GM12892 (cell line): ENCODE measurements around the gene BRD9.
"Not testable (repeated sequence)": the region's sequence is repeated elsewhere in the genome, so short reads cannot be mapped to it uniquely, and the experiment has no call there.

Experiments used
- DNase-seq: peaks from one replicate; pipeline ENCODE4 v3.0.0; 2011; ENCODE audit not compliant: insufficient read length
- FAIRE-seq: peaks from 2 replicates; lab custom pipeline; 2011; peaks lifted over from hg19 to GRCh38; lab: Jason Lieb, UNC
- POLR2A ChIP-seq: IDR thresholded peaks from 2 replicates; pipeline ENCODE4 v1.6.1; 2011; ENCODE audit warnings: low read depth, low read length, control low read depth
- POLR2AphosphoS5 ChIP-seq: IDR thresholded peaks from 2 replicates; pipeline ENCODE4 v1.6.1; 2011; ENCODE audit warnings: low read depth, low read length, control low read depth
- TAF1 ChIP-seq: IDR thresholded peaks from 2 replicates; pipeline ENCODE4 v1.6.1; 2011; ENCODE audit warnings: low read depth, mild to moderate bottlenecking, control low read depth, low read length, borderline replicate concordance

Gene BRD9

DNA sequence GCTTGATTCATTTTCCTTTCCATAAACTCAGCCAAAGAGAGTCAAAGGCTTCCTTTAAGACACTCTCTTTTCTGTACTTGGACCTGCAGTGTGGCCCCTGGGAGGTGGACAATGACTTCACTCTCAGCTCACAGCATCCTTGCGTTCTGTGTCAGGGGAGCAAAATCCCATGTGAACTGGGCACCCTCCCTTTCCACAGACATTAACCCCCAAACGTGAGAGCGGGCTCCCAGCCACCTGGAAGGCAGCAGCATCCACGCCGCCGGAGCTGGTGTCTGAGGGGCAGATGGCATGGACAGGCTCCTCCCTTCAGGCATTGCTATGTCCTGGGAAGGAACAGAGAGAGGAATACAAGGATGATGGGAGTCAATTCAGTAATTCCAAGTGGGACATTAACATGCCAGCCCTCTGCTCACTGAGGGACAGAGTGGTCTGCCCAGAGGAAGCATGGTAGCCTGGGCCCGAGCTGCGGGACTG lies 39.6 kb upstream of the BRD9 start:
- no peak for TF ChIP-seq POLR2AphosphoS5
- FAIRE-seq: no peak
- DNase-seq: no peak

DNA sequence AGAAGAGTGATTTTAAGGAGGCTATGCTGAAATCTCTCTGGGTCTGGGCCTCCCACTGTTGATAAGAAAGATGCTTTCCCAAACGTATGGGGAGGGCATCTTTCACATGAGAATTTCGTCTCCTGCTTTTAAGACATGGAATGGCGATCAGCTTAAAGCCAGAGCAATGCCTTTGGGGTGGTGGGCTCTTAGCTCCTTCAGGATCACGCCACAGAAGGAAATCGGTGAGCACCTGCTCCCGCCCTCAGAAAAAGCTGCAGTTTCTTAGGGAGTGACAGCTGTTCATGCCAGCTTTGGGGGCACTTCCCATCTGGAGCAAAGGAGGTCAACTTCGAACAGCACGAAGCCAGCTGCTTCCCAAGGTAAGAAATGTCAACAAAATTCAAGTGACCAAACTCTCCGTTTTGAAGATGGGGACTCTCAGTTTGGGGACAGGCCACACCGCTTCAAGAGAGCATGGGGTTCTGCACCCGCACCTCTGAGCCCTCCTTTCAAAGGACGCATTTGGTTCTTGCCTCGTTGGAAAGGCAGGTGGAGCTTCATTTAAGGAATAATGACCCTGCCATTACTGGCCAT lies 39.1 kb upstream of the BRD9 start:
- TF ChIP-seq POLR2A (no peak), TAF1 (no peak), POLR2AphosphoS5 (no peak)
- no peak for FAIRE-seq

DNA sequence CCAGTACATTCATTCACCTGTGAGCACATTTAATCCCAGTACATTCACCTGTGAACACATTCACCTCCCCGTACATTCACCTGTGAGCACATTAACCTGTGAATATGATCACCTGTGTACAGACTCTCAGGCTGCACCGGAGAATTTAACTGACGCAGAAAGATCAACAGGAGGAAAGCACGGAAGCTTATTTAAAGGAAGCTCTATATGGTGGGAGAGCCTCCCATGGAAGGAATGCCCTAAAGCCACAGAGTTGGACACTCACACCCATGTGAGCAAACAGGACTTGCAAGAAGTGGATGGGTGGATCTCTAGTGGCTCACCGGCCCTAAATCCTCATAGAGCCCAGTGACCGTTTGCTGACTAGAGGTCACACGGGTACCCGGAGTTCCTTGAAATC lies 38.3 kb upstream of the BRD9 start:
- FAIRE-seq (no peak), DNase-seq (no peak)
- TF ChIP-seq POLR2A (no peak), POLR2AphosphoS5 (no peak)

More for the DNA sequence above, 39.1 kb upstream of the BRD9 start:
- no peak for DNase-seq

DNA sequence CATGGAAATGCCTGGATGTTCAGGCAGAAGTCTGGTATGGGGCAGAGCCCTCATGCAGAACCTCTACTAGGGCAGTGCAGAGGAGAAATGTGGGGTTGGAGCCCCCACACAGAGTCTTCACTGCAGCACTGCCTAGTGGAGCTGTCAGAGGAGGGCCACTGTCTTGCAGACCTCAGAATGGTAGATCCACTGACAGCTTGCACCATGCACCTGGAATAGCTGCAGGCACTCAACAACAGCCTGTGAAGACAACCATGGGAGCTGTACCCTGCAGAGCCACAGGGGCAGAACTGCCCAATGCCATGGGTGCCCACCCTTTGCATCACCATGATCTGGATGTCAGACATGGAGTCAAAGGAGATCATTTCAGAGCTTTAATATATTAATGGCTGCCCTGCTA lies 37.0 kb upstream of the BRD9 start:
- no peak for FAIRE-seq
- TF ChIP-seq TAF1: no peak
- no peak for TF ChIP-seq POLR2A
- TF ChIP-seq POLR2AphosphoS5: no peak
- no peak for DNase-seq

DNA sequence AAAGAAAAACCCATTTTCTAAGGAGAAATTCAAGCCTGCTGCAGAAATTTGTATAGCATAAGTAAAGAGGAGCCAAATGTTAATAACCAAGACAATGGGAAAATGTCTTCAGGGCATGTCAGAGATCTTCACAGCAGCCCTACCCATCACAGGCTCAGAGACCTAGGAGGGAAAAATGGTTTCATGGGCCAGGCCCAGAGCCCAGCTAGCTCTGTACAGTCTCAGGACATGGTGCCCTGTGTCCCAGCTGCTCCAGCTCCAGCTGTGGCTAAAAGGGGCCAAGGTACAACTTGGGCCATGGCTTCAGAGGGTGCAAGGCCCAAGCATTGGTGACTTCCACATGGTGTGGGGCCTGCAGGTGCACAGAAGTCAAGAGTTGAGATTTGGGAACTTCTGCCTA lies 36.6 kb upstream of the BRD9 start:
- not testable (repeated sequence) for DNase-seq, FAIRE-seq

DNA sequence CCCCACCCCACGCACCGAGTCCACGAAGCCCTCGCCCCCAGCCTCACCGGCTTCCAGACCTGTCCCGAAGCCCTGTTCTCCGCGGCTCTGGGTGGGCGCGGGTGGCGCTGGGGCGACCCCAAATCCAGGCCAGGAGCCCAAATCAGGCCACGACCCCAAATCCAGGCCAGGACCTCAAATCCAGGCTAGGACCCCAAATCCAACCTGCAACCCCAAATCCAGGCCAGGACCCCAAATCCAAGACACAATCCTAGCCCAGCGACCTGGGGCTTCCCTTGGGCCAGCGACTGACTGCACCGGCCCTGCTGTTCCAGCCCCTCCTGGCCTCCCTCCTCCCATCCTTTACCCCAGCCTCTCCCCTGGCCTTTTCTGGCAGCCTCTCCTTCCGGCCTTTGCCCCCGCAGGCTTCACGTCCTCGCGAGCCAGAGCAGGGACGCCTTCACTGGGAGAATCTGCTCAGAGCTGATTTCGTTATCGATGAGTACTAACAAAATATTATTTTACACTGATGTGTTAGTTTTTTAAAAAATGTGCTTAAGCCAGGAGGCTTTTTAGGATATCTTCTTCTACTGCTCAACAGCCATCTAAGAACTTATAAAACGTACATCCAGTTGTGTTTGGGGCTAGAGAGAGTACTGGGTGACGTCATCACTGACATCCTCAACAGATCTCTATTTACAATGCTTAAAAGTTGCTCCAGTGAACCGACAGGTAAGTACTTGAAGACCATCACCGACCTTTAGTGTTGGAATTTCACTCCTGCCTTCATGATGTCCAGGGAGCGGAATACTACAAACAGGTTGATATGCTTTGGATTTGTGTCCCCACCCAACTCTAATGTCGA lies 34.8 kb upstream of the BRD9 start:
- no peak for TF ChIP-seq TAF1
- TF ChIP-seq POLR2AphosphoS5: no peak
- TF ChIP-seq POLR2A: no peak
- FAIRE-seq: no peak
- DNase-seq: no peak

DNA sequence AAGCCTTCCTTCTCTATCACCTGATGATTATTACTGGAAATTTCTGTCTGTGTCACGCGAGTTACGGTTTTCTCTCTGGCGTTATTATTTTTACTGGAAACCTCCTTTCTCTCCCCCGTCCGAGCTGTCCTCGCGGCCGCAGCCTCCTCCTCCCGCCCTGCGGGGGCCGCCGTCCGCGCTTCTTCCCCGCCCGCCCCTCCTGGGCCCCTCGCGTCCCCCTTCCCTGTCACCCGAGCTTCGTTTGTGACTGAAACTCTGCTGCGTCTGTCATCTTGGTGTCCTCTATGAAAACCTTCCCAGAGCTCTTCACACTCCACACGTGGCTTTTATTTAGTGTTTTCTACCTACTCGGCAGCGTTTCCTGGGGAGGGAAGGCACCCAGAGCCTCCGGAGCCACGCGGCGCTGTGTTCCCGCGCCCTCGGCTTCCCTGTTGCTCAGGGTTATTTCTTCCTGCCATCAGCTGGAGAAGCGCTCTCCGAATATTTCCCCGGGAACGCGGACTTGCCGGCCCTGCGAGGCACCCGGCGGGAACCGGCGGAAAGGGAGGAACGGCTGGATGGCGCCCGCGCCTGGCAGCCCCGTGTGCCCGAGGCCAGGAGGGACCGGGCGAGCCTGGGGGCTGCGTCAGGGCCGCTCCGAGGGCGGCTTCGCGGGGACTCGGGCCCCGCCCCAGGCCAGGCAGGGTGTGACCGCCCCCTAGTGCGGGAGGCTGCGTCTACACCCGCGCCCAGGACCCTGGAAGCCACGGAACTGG lies 34.0 kb upstream of the BRD9 start:
- DNase-seq (peak; percentile 56), FAIRE-seq (no peak)
- TF ChIP-seq TAF1 (no peak), POLR2AphosphoS5 (no peak), POLR2A (no peak)

DNA sequence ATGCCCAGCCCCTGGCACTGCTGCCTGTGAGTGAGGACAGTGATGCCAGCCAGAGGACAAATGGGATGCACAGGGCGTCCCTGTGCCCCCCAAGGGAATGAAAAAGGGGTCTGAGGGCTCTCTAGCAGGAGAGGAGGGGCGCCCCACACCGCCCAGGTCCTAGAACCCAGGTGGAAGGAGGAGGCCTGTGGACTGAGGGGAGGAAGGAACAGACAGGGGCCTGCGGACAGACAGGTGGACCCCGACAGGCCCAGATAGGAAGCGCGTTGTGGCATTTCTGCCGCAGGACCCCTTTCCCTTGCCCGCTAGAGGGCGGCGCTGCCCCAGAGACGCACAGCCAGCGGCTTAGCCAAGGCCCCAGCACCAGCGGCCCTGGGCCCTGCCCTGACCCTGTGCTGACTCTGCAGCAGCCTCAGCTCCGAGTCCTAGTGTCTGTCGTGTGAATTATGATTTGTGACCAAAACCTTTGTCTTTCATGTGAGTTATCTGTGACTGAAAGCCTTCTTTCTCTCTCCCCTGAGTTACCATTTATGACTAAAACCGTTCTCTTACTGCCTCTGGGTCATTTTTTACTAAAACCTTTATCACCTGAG lies 30.8 kb upstream of the BRD9 start:
- FAIRE-seq (no peak), DNase-seq (peak; percentile 79)

DNA sequence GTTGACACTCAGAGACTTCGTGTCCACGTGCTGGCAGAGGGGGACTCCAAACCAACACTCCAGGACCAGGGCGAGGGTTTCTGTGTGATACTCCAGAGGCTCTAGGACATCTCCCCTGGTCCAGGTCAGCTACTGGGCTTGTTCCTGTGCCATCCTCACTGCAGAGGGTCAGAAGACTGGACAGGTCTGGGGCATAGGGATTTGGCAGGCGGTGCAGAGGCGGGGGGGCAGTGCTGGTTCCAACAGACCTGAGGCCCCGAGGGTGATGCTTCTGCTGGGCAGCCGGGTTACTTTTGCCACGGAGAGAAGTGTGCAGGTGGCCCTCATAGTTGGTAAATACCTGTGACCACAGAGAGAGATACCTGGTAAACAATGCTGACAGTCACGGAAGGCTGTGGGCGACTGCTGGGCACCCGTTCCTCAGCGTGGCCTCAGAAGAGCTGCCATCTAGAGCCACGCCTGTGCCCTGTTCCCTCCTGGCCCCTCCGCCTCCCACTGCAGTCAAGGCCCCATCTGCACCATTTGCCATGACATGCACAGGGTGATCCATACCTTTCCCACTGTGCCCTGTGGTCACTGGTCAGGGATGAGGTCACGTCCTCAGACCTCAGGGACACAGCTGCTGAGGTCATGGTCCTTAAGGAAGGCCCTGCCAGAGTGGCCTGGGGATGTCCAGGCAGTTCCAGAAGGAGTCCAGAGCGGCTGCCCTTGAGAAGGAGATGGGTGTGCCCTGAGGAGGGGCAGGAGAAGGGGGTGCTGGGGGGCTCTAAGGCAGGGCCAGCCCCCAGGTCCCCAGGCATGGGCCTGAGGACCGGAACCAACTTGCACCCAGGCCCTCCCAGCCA lies 30.1 kb upstream of the BRD9 start:
- DNase-seq (no peak), FAIRE-seq (no peak)
- no peak for TF ChIP-seq TAF1
- no peak for TF ChIP-seq POLR2AphosphoS5
- TF ChIP-seq POLR2A: no peak

More for the DNA sequence above, 30.8 kb upstream of the BRD9 start:
- TF ChIP-seq TAF1 (no peak), POLR2AphosphoS5 (no peak), POLR2A (no peak)

DNA sequence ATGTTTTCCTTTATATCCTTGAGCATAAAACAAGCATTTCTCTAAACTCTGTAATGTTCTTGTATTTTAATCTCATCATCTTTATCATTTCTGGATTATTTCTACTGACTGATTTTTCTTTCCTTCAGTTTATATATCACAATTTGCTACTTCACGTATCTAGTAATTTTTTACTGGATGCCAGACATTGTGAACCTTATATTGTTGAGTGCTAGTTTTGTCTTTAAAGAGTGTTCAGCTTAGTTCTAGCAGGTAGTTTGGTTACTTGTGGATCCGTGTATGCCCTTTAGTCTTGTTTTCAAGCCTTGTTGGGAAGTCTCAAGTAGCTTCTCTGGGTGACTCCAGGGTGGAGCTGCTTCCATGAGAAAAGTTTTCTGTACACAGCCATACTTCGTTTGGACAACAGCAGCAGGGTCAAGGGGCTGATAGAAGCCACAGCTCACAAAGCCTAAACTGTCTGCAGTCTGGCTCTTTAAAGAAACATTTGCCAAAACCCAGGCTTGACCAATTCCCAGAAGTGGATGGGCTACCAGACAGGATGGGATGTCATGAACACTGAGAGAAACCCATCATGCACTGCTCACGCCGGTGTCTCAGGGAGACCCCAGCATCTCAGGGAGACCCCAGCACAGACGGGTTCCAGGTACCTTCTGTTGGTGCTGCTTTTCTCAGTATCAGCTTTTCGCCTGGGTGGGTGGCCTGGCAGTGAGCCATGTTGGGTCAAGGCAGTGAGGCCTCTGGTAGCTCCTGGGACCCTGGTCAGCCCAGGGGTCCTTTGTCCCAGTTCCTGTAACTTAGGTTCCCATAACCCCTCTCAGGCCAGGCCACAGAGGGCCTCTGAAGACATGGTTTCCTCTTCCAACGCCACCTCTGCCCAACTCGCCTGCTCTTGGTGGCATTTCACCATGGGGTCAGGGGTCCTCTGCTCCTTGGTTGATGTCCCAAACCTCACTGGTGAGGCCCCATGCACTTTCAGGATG lies 29.1 kb upstream of the BRD9 start:
- DNase-seq: no peak
- TF ChIP-seq POLR2A (no peak), TAF1 (no peak), POLR2AphosphoS5 (no peak)
- no peak for FAIRE-seq

DNA sequence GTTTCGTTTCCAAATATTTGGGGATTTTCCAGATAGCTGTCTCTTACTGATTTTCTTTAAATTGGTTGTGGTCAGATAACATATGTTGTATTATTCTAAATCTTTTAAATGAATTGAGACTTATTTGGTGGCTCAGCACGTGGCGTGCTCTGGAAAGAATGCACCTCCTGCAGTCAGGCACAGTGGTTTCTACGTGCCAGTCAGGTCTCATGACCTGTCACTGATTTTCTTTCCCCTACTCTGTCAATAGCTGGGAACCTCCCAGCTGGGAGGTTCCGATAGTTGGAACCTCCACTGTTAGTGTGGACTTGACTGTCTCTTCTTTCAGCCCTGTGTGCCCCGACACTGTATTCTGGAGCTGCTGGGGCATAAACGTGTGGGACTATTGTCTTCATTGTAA lies 27.7 kb upstream of the BRD9 start:
- TF ChIP-seq POLR2A: no peak
- TF ChIP-seq TAF1: no peak
- TF ChIP-seq POLR2AphosphoS5: no peak
- DNase-seq: no peak
- FAIRE-seq: no peak
